ENCODE results near the gene BOD1L1. TPM values are rescaled to one million over a fixed set of nuclear protein-coding genes. Genes with fewer than 3 reads are reported as not detected.

Gene BOD1L1
- total and polyA plus RNA-seq, 2 of the 8 experiments (the other 6 are each of a cell fraction or from before 2014, with no cell fraction given) = 6.8 to 39.3 TPM

GRCh38 chr4:13523591-13524503, 103.7 kb downstream of the BOD1L1 start:
- FAIRE-seq = no peak
- Histone ChIP-seq H3K4me3 (ENCODE audit: extremely low read depth in 1 of 4, insufficient read depth in 2 of 4, low read depth in 3 of 4, low read length in 4 of 4) (peak overlapping the region in 1 of 4 experiments; percentile 56; a peak in 2 of 8 replicates), H3K4me2 (ENCODE audit: insufficient read depth in 1 of 2, low read depth in 2 of 2, low read length in 2 of 2) (peak overlapping the region; percentile 69 to 76), H3K9me3 (ENCODE audit: insufficient read depth in 2 of 2, low read depth in 1 of 2, low read length in 1 of 2) (peaks cover 8 to 14% of the 10 kb centered on the region in 2 experiments), H4K5ac (ENCODE audit: insufficient read length, low read depth, low read length) (no peak overlapping the region), H2BK5ac (ENCODE audit: low read depth, low read length) (no peak overlapping the region), H2BK20ac (ENCODE audit: low read length) (no peak overlapping the region; the same call in 1 of the 2 replicates), H3K79me2 (ENCODE audit: control insufficient read depth in 1 of 2, insufficient read depth in 2 of 2, low read length in 2 of 2) (no peaks in the 10 kb centered on the region), H3K4ac (replicated peaks; ENCODE audit: insufficient read length, low read depth, low read length) (no peak overlapping the region), H2AFZ (ENCODE audit: low read length) (0 out of 2 replicates have a peak overlapping the region, but pooled peaks have one; percentile 0), H3K27ac (ENCODE audit: low read depth, low read length) (no peak overlapping the region), H3K27me3 (replicated peaks in 1 of 4; ENCODE audit: control insufficient read depth in 3 of 4, extremely low read depth in 1 of 4, insufficient read depth in 3 of 4, low read length in 3 of 4) (peaks cover 76 to 86% (median 81%) of the 10 kb centered on the region in 4 experiments), H2AK5ac (ENCODE audit: low read depth, low read length) (no peak overlapping the region), H3K79me1 (ENCODE audit: low read depth, low read length) (no peaks in the 10 kb centered on the region), H4K8ac (ENCODE audit: extremely low read depth, insufficient read depth, low read length) (no peak overlapping the region), H3K9ac (replicated peaks in 1 of 4; ENCODE audit: extremely low read depth in 1 of 4, low read depth in 3 of 4, low read length in 3 of 4) (no peak overlapping the region), H4K20me1 (replicated peaks in 1 of 2; ENCODE audit: control insufficient read depth in 1 of 2, insufficient read depth in 2 of 2, low read length in 2 of 2) (peaks cover 9 to 12% of the 10 kb centered on the region in 2 experiments), H3K4me1 (replicated peaks in 1 of 4; ENCODE audit: control insufficient read depth in 3 of 4, insufficient read depth in 4 of 4, low read length in 3 of 4) (peaks cover 5 to 30% (median 21%) of the 10 kb centered on the region in 4 experiments), H3K36me3 (ENCODE audit: control insufficient read depth in 2 of 4, insufficient read depth in 4 of 4, low read length in 3 of 4) (peaks cover 0 to 9% (median 2%) of the 10 kb centered on the region in 4 experiments; a peak in 2 of 8 replicates), H3K14ac (ENCODE audit: insufficient read length) (no peak overlapping the region), H2BK15ac (ENCODE audit: low read length) (peak overlapping the region; percentile 65; the same call in 1 of the 2 replicates), H3K23me2 (ENCODE audit: low read depth, low read length) (peaks cover 4% of the 10 kb centered on the region; the same call in 1 of the 2 replicates), H3K56ac (replicated peaks; ENCODE audit: insufficient read length, low read depth, low read length) (no peak overlapping the region), H4K91ac (replicated peaks; ENCODE audit: insufficient read length, low read length) (no peak overlapping the region), H2BK12ac (ENCODE audit: low read depth, low read length) (0 out of 2 replicates have a peak overlapping the region, but pooled peaks have one; percentile 22), H2BK120ac (replicated peaks; ENCODE audit: low read depth, low read length) (no peak overlapping the region), H3K23ac (ENCODE audit: insufficient read length) (no peak overlapping the region), H3K18ac (ENCODE audit: extremely low read depth, low read length) (no peak overlapping the region)
- TF ChIP-seq E2F6 (IDR thresholded peaks at IDR 0.05) = peak; percentile 74
- no peak for TF ChIP-seq HDAC2 (IDR thresholded peaks at IDR 0.05; ENCODE audit: borderline replicate concordance in 1 of 2, low read depth in 2 of 2, low read length in 2 of 2)
- TF ChIP-seq RNF2 (IDR thresholded peaks at IDR 0.05; ENCODE audit: borderline replicate concordance, low read depth, low read length, missing control alignments, poor library complexity, severe bottlenecking) = peak; percentile 92
- peak; percentile 63 for TF ChIP-seq MAX (IDR thresholded peaks at IDR 0.05)
- CTCF ChIA-PET (ENCODE audit: partially characterized antibody) = interaction anchor here (0.6 to 13.6 kb wide), 8 partner anchors 9 to 302 kb away, joined by 3 to 132 read pairs (median 7); partner anchors contain the start of genes NKX3-2 and RAB28
- POLR2A ChIA-PET (ENCODE audit: partially characterized antibody) = interaction anchor here (1.2 to 5.6 kb wide), 5 partner anchors 8 to 40 kb away, joined by 3 to 37 read pairs (median 9); partner anchors contain the start of gene NKX3-2
- WGBS, 2 experiments (ENCODE audit: extremely low coverage in 1 of 2, insufficient coverage in 1 of 2, insufficient read length in 1 of 2, insufficient replicate concordance in 2 of 2, low coverage in 1 of 2, low lambda C conversion rate in 2 of 2, missing lambda C conversion rate in 1 of 2) = 5% methylated on average over 52 of the region's 59 CpGs; no CpG with 5 or more reads in 1 of the 2 experiments
- DNase-seq (ENCODE audit: low read depth in 1 of 2, low spot score in 2 of 2) = peak in 1 of 2 experiments; percentile 67

Data from H1 (cell line).